ACHN (cell line): ENCODE measurements around the gene EVX2.
A peak's percentile ranks its signal among the peaks of the same experiment; 100 is the strongest.

Experiments used
- DNase-seq: peaks from one replicate; pipeline ENCODE4 v3.0.0-alpha.2; 2015
- in situ Hi-C: cut with HindIII; loops from 2 replicates; pipeline ENCODE4 v1.10.0; 2017; ENCODE audit warnings: low sequenced_read_pairs, low pct_ligation_motif_present, low pct_unique_long_range_greater_than_20kb

Gene EVX2

GRCh38 chr2:176123411-176124109, 39.8 kb upstream of the EVX2 start:
- DNase-seq: no peak
- in situ Hi-C loops: no loop called here

DNA sequence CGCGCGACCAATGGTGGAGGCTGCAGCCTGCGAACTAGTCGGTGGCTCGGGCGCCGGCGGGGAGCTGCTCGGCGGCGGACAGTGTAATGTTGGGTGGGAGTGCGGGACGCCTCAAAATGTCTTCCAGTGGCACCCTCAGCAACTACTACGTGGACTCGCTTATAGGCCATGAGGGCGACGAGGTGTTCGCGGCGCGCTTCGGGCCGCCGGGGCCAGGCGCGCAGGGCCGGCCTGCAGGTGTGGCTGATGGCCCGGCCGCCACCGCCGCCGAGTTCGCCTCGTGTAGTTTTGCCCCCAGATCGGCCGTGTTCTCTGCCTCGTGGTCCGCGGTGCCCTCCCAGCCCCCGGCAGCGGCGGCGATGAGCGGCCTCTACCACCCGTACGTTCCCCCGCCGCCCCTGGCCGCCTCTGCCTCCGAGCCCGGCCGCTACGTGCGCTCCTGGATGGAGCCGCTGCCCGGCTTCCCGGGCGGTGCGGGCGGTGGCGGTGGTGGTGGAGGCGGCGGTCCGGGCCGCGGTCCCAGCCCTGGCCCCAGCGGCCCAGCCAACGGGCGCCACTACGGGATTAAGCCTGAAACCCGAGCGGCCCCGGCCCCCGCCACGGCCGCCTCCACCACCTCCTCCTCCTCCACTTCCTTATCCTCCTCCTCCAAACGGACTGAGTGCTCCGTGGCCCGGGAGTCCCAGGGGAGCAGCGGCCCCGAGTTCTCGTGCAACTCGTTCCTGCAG, 39.1 kb upstream of the EVX2 start, which contains the start of gene HOXD9:
HOXD9 (plus strand) TSS at position 37 of the 728 bp plus-strand sequence; CDS start at position 87, 50 bp downstream.
- in situ Hi-C loops: no loop called here
- peak; percentile 83 for DNase-seq

GRCh38 chr2:176122052-176122682, 38.4 kb upstream of the EVX2 start:
- peak; percentile 64 for DNase-seq
- in situ Hi-C loops: no loop called here

GRCh38 chr2:176121190-176122051, 37.7 kb upstream of the EVX2 start:
- in situ Hi-C loops: no loop called here

GRCh38 chr2:176120364-176121189, 36.8 kb upstream of the EVX2 start:
- in situ Hi-C loops: no loop called here
- DNase-seq: no peak

More at GRCh38 chr2:176121190-176122051, 37.7 kb upstream of the EVX2 start:
- no peak for DNase-seq

GRCh38 chr2:176118601-176119339, 35.0 kb upstream of the EVX2 start:
- no peak for DNase-seq
- in situ Hi-C loops: no loop called here

DNA sequence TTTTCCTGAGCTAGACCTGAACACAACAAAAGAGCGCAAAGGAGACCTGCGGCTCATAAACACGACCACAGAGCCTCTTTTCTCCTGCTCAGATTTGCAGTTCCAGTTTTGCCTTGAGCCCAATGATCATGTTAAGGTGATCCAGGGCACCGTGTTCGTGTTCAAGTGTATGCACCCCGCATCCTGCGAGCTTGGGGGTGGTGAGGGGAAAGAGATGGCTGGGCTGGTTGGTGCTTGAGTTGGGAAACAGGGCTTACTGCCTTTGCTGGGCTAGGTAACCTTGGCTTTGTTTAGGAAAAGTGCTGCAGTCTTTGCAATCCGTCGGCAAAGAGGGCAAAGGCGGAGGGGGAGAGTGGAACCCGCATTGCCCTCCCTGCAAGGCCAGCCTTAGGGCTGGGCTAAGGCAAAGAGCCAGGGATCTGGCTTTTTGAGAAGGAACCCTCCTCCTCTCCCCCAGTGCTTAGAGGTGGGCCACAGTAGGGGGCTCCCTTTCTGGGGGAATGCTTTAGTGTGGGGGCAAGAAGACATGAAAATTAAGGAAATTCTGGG, 34.1 kb upstream of the EVX2 start:
- in situ Hi-C loops: no loop called here
- no peak for DNase-seq

DNA sequence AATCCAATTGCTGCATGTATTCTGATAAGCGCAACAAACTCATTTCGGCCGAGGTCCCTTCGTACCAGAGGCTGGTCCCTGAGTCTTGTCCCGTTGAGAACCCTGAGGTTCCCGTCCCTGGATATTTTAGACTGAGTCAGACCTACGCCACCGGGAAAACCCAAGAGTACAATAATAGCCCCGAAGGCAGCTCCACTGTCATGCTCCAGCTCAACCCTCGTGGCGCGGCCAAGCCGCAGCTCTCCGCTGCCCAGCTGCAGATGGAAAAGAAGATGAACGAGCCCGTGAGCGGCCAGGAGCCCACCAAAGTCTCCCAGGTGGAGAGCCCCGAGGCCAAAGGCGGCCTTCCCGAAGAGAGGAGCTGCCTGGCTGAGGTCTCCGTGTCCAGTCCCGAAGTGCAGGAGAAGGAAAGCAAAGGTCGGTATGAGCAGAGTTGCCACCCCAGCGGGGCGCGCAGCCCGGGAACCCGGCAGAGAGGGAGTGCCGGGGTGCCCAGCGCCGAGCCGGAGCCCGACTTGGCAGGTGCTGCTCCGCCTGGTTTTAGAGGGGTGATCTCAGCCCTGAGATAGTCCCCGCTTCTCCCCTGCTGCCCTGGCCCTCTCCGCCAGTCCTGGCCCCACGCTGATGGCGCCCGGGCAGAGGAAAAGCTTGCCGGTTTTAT, 33.5 kb upstream of the EVX2 start:
- in situ Hi-C loops: no loop called here
- no peak for DNase-seq

DNA sequence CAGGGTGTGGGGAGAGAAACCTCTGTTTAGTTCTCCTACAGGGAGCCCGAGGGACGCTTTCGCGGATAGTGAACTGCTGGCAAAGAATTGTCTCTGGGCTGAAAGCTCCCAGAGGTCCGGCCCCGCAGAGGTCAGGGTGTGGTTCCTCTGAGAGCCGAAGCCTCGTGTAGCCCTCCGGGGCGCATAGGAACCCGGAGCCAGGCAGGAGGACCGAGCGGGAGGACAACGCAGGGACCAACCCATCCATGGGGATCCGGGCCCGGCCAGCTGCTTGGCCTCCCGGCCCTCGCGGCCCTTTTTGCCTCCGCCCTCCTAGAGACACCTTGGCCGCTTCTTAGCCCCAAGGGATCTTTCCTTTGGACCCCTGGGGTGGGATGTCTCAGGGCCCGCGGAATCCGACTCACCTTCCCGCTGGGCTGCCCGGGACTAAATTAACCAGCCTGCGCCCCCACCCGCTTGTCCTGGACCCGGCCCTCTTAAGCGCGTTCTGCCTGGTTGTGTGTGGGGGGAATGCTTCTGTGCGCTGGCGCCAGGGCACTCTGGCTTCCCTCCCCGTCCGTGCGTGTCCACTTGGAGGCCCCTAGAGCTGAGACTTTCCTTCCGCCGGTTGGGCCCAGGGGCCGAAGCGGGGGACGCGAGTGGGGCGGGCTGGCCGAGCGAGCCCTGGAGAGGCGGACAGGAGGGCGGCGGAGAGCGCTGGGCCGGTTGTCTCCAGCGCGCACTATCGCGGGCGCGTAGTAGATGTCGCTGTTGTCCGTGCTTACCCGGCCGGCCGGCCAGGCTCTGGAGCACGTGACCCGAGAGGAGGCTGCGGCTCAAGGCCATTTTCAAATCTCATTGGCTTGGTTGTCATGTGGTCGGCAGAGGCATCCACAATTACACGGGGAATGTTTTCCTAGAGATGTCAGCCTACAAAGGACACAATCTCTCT, 32.4 kb upstream of the EVX2 start, which contains the start of gene HOXD10:
HOXD10 (plus strand) TSS at position 896 of the 931 bp plus-strand sequence. CDS start 56 bp downstream, outside the sequence.
- in situ Hi-C loops: no loop called here
- DNase-seq: peak; percentile 92

- in situ Hi-C loops: no loop called here
- DNase-seq: no peak
These were observed 31.3 kb upstream of the EVX2 start for GRCh38 chr2:176114930-176115625.

GRCh38 chr2:176114120-176114929, 30.6 kb upstream of the EVX2 start:
- DNase-seq: no peak
- in situ Hi-C loops: no loop called here

- in situ Hi-C loops: no loop called here
These were observed 28.9 kb upstream of the EVX2 start for GRCh38 chr2:176112375-176113302.

GRCh38 chr2:176111846-176112374, 28.1 kb upstream of the EVX2 start:
- DNase-seq: no peak
- in situ Hi-C loops: no loop called here

More at GRCh38 chr2:176112375-176113302, 28.9 kb upstream of the EVX2 start:
- DNase-seq: no peak
